Testis (tissue), 2 donors: Measurements from ENCODE around the gene WDR27.

Source experiments
- POLR2A ChIP-seq: fragments of 450-650 bp; IDR thresholded peaks from one replicate; pipeline ENCODE4 v1.6.1; 2017; ENCODE audit warnings: antibody characterized with exemption, mild to moderate bottlenecking, moderate library complexity
- TF ChIP-seq, protein P1 (sequence below), 3 experiments: fragments of 450-650 bp in 2 of 3; fragments of 200-600 bp in 1 of 3; sonication (generic) in 1 of 3; IDR thresholded peaks; one replicate each; pipeline ENCODE4 v1.5.1; 2016 to 2019; ENCODE audit warnings: antibody characterized with exemption in 3 of 3, mild to moderate bottlenecking in 2 of 3, moderate library complexity in 1 of 3

- TF ChIP-seq, protein P1, sequence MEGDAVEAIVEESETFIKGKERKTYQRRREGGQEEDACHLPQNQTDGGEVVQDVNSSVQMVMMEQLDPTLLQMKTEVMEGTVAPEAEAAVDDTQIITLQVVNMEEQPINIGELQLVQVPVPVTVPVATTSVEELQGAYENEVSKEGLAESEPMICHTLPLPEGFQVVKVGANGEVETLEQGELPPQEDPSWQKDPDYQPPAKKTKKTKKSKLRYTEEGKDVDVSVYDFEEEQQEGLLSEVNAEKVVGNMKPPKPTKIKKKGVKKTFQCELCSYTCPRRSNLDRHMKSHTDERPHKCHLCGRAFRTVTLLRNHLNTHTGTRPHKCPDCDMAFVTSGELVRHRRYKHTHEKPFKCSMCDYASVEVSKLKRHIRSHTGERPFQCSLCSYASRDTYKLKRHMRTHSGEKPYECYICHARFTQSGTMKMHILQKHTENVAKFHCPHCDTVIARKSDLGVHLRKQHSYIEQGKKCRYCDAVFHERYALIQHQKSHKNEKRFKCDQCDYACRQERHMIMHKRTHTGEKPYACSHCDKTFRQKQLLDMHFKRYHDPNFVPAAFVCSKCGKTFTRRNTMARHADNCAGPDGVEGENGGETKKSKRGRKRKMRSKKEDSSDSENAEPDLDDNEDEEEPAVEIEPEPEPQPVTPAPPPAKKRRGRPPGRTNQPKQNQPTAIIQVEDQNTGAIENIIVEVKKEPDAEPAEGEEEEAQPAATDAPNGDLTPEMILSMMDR (IDR thresholded peaks at IDR 0.05): no peak
- TF ChIP-seq POLR2A: no peak
Measured at GRCh38 chr6:169590376-169590939, 111.4 kb downstream of the WDR27 start.
